GM13977 (cell line): ENCODE measurements around the gene GNMT.

ENCODE experiments used
- DNase-seq: peaks from one replicate; pipeline ENCODE4 v3.0.0; 2012; ENCODE audit warnings: low spot score
- CTCF ChIP-seq: IDR thresholded peaks from 2 replicates; pipeline ENCODE4 v1.5.1; 2012; ENCODE audit warnings: mild to moderate bottlenecking, control low read depth; ENCODE audit not compliant: insufficient read depth; ENCODE audit errors: extremely low read depth, missing control alignments
- in situ Hi-C: fragments of 300-500 bp; cut with MboI; formaldehyde crosslinking; loops from one replicate; pipeline ENCODE4 v1.12.0; 2022; ENCODE audit warnings: low sequenced_read_pairs, low pct_unique_long_range_greater_than_20kb, mixed read lengths, inconsistent platforms; ENCODE audit not compliant: unreplicated experiment

Gene GNMT

GRCh38 chr6:42967228-42967627, 6.7 kb downstream of the GNMT start:
- TF ChIP-seq CTCF = no peak
- in situ Hi-C loops = no loop called here
- DNase-seq = no peak

- in situ Hi-C loops = no loop called here
- TF ChIP-seq CTCF = no peak
- DNase-seq = no peak
Observed at GRCh38 chr6:42968126-42968701, 7.7 kb downstream of the GNMT start.

- TF ChIP-seq CTCF = no peak
- in situ Hi-C loops = no loop called here
- no peak for DNase-seq
Observed at GRCh38 chr6:42968783-42969182, 8.2 kb downstream of the GNMT start.

- in situ Hi-C loops = no loop called here
- no peak for DNase-seq
- no peak for TF ChIP-seq CTCF
Observed at GRCh38 chr6:42969431-42969830, 8.9 kb downstream of the GNMT start.

- in situ Hi-C loops = no loop called here
- no peak for TF ChIP-seq CTCF
- no peak for DNase-seq
Observed at GRCh38 chr6:42969934-42970333, 9.4 kb downstream of the GNMT start.

GRCh38 chr6:42970871-42971612, 10.5 kb downstream of the GNMT start:
- no peak for TF ChIP-seq CTCF
- DNase-seq = no peak
- in situ Hi-C loops = no loop called here
